Activated CD4-positive, alpha-beta T cell treated with anti-CD3 and anti-CD28 coated beads, Interleukin-2, Interleukin-4, amounts not matched to agents 100 ng/mL and 50 ng/mL, durations not matched to agents 16 hours and 8 hours (primary cell): ENCODE measurements around the gene FRMD1.
"Not testable (repeated sequence)": the region's sequence is repeated elsewhere in the genome, so short reads cannot be mapped to it uniquely, and the experiment has no call there.

ENCODE experiments used
- DNase-seq: peaks from one replicate; pipeline ENCODE4 v3.0.0-alpha.2; 2020; ENCODE audit warnings: low spot score

FRMD1 gene

GRCh38 chr6:168077401-168077800 is 1.6 kb downstream of the FRMD1 start:
- DNase-seq = not testable (repeated sequence)

GRCh38 chr6:168075787-168076202 is 3.2 kb downstream of the FRMD1 start:
- no peak for DNase-seq

GRCh38 chr6:168075216-168075615 is 3.8 kb downstream of the FRMD1 start:
- DNase-seq = no peak

- DNase-seq = no peak
Measured at GRCh38 chr6:168073937-168074730, 4.9 kb downstream of the FRMD1 start.

- DNase-seq = no peak
Measured at GRCh38 chr6:168072730-168073129, 6.3 kb downstream of the FRMD1 start.

GRCh38 chr6:168072261-168072660 is 6.8 kb downstream of the FRMD1 start:
- no peak for DNase-seq

- DNase-seq = no peak
Measured at GRCh38 chr6:168071620-168072019, 7.4 kb downstream of the FRMD1 start.

GRCh38 chr6:168070804-168071203 is 8.2 kb downstream of the FRMD1 start:
- DNase-seq = no peak

GRCh38 chr6:168067081-168067759 is 11.8 kb downstream of the FRMD1 start:
- DNase-seq = no peak

GRCh38 chr6:168064226-168064807 is 14.7 kb downstream of the FRMD1 start:
- DNase-seq = no peak

GRCh38 chr6:168063431-168063830 is 15.6 kb downstream of the FRMD1 start:
- no peak for DNase-seq

- no peak for DNase-seq
Measured at GRCh38 chr6:168062346-168063289, 16.4 kb downstream of the FRMD1 start.

- DNase-seq = no peak
Measured at GRCh38 chr6:168061269-168062210, 17.5 kb downstream of the FRMD1 start.

GRCh38 chr6:168060521-168060931 is 18.5 kb downstream of the FRMD1 start:
- DNase-seq = no peak

- DNase-seq = no peak
Measured at GRCh38 chr6:168058691-168059551, 20.1 kb downstream of the FRMD1 start.

- no peak for DNase-seq
Measured at GRCh38 chr6:168057836-168058235, 21.2 kb downstream of the FRMD1 start.

- no peak for DNase-seq
Measured at GRCh38 chr6:168056892-168057527, 22.0 kb downstream of the FRMD1 start.

- DNase-seq = no peak
Measured at GRCh38 chr6:168055696-168056489, 23.1 kb downstream of the FRMD1 start.
